Right hindlimb (tissue), 1 donor: Measurements from ENCODE around the gene NBEAL2.

Source experiments
- DNase-seq: peaks from one replicate; pipeline ENCODE4 v3.0.0-alpha.2; 2018

Gene NBEAL2, protein sequence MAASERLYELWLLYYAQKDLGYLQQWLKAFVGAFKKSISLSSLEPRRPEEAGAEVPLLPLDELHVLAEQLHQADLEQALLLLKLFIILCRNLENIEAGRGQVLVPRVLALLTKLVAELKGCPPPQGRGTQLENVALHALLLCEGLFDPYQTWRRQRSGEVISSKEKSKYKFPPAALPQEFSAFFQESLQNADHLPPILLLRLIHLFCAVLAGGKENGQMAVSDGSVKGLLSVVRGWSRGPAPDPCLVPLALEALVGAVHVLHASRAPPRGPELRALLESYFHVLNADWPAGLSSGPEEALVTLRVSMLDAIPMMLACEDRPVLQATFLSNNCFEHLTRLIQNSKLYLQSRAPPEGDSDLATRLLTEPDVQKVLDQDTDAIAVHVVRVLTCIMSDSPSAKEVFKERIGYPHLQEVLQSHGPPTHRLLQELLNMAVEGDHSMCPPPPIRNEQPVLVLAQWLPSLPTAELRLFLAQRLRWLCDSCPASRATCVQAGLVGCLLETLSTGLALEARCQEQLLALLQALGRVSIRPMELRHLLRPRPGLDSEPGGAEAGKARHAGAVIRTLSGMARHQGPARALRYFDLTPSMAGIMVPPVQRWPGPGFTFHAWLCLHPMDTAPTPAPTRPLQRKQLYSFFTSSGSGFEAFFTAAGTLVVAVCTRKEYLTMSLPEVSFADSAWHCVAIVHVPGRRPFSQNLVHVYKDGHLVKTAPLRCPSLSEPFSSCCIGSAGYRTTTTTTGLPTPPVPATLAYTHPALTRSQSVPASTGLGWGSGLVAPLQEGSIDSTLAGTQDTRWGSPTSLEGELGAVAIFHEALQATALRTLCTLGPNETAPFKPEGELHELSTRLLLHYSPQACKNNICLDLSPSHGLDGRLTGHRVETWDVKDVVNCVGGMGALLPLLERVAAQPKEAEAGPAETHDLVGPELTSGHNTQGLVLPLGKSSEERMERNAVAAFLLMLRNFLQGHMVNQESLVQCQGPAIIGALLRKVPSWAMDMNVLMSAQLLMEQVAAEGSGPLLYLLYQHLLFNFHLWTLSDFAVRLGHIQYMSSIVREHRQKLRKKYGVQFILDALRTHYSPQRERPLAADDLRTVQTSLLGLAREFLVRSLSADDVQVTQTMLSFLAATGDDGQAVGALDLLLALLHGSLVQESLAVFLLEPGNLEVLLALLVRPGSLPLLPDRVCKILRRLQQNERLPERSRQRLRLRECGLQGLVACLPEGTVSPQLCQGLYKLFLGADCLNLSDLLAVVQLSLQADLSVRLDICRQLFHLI (N-terminal part only)

DNA sequence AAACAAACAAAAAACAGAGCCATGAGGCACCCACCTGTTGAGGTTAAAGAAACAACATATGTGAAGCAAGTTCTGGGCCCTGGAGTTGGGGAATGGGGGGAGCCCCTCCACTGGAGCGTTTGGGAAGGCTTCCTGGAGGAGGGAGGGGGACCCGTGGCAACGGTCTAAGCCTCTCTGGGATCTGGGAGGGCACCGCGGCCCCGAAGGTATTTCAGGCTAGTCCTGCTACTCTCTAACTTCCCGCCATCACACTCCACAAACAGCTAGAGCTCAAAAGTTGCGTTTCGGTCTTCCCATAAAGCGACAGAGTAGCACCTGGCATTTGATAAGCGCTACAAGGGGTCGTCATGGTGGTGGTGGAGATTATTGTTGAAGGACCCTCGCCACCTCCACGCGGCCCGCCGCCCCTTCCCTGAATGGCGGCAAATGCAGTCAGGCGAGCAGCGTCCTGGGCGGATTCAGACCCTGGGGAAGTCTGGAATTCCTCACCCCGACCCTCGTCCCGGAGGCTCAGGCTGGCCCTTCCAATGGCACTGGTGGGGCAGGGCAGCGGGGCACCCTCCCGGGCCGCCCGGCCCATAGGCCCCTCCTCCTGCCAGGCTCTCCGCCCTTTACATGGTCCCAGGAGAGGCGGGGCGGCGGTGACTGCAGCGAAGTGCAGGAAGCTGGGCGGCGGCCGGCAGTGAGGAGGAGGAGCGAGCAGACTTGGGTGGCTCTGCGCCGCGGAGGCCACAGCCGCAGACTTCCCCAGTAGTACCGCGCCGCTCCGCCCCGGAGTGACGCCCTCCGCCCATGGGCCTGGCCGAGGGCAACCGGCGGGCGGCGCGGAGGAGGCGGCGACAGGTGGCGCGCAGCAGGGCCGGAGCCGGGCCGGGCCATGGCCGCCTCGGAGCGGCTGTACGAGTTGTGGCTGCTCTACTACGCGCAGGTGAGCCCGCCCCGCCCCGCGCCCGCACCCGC is at the start of gene NBEAL2:
TSS of gene NBEAL2 (plus strand) at position 682 of the 960 bp plus-strand sequence. CDS start at position 878, 196 bp downstream.
- peak; percentile 92 for DNase-seq

DNA sequence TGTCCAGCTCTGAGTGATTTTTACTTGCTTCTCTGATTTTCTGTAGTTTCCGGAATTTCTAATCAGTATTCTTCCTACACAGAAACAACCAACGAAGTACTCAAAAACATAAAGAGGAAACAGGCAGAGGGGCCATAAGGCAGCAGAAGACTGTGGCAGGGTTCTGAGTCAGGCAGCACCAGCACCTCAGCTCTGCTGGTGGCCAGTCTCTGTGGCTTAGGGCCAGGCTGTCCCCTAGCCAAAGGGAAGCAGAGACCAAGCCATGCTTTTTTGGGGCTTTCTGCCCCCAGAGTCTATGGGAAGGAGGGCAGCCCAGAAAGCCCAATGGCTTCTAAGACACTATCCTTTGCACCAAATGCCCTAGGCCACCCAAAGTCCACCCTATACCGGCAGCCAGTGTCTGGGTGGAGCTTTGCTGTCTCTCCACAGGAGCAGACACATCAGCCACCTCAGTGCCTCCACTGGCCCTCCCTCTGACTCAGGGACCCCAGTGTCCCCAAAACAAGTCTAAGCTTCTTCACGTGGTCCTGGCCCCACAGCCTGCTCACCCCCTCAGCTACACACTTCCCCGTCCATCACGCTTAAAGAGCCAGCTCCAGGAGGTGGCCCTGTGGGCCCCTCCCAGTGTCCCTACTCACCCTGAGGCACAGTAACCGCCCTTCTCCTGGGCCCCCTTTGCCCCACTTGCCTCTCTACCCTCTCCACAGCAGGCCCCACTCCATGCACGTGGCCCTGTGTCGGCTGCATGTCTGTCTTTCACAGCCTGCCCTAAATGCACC is 49.1 kb upstream of the NBEAL2 start:
- no peak for DNase-seq

DNA sequence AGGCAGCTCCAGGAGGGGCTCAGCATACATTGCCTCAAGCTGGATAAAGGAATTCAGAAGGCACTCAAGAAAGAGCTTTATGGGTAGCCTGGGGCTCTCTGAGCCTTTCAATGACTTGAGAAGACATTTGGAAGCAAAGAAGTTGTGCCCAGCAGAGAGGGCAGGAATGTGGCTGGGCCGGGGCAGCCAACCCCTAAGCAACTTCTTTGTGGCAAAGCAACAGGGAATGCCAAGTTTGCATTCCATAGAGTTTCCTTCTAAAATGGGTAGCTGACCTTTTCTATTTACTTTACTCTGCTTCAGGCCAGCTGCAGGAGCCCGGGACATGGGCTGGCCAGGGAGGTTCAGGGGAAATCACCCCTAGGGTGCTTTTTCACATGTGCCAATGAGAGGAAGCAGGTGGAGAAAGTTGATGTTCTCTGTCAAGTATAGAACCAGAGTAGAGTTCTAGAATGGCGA is 48.5 kb upstream of the NBEAL2 start:
- no peak for DNase-seq

DNA sequence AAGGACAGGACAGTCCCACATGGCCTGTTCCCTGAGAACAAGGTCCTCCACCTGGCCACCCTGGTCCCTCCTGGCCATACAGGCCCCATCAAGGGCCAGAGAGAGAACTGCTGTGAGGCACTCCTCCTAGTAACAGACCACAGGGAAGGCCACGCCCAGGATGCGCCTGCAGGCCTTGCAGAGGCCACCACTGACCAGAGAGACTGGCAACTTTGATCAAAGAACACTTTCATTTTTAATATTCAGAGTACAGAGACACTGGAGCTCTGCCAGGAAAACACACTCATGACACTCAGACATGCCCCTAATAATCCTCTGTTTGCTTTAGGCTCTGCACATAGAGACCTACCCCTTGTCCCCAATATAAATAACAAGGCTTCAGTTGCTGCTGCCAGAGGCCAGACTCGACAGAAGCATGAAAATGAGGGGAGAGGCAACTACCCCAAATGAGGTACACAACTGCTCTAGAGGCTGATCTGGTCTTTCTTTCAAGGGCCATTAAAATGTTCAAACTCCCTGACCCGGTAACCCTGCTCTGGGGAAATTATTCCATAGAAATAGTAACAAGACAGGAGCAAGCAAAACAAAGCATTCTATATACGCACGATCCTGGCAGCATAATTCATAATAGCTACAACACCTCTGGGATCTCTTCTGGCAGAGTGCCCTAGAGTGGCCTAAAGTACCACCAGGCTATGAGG is 47.7 kb upstream of the NBEAL2 start:
- DNase-seq, result no peak

DNA sequence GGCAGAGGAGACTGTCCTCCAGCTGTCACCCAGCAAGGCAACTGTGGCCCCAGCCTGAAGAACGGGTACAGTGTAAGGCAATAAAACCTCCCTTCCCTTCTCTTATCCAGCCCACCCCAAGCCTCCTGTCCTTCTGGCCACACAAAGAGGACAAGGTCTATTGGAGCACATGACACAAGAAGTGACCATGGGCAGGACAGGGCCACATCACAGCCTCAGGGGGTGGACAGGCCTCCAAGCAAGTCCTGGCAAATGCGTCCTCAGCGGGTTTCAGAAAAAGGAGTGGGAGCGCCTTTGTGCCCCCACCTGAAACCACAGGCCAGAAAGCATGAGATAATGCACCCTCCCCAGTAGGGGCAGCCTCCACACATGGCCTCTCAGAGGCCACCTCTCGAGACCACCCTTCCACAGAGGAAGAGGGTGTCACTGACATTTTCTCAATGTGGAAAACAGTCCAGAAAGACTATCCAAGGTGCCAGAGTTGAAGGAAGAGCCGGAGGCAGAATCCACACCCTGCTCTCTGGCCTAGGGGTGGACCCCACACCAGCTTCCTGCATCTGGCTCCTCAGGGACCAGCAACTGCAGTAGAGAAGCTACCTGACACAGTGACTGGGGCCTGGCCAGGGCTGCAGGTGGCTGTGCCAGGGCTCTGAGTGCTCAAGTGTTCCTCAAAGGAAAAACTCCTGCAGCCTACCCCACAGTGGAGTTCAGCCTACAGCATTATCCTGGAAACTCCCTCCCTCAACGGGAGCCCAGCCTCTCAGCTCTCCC is 46.8 kb upstream of the NBEAL2 start:
- no peak for DNase-seq

DNA sequence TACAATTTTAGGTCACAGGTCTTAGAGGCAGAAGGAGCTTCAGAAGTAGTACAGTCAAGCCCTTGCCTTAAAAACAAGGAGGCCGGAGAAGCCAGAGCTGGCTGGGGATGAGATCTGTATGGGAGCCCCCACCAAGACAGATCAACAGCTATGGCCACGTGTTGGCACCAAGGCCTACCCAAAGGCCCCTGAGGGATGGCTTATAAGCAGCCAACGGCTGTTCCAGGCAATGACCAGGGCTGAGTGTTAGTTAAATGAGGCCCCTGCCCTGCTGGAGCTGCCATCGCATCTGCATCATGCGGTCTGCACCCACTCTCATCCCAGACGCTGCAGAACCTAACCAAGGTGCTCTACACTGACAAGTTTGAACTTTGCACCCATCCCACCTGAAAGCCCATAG is 46.2 kb upstream of the NBEAL2 start:
- DNase-seq, result no peak

DNA sequence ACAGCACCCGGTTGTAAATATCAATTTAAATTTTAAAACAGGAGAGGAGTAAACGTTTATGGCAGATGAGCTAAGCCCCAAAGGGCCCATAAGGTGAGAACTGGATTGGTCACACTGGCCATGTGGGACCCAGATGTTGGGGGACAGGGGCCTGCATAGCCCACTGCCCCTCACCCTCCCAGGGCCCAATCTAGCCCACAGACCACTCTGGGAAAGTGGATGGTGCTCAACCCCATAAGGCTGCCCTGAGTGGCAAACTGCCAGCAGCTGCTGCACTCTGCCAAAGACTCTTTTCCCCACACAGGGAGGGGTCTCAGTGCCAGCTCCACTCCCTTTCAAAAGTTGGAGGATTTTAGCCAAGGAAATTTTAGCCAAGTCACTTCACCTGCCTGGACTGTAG is 45.4 kb upstream of the NBEAL2 start:
- no peak for DNase-seq

DNA sequence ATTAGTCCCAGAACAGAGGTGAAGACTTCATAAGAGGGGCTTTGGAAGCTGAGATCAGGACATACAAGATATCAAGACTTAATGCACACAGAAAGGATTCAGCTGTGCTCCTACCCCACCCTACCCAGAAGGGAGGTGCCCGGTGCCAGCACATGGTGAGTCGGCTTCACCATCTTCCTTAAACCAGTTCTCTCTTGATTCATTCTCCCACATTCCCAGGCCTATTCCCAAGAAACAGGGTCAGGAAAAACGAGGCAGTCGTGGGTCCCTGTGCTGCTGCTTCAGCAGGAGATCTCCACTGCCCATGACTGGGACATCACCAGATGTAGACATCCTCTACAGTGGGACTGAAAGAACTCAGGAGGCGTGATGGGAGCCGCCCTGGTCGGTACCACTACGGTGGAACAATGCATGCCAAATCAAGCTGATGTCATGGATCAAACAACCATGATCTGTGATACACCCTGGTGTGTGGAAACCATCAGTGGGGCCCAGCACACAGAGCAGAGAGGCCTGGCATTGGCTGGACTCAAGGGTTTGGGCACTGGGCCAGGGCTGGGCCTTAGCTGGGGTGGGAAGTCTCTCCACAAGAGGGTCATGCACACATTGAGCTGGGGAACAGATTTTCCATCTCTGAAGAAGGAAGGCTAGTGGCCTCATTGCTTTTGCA is 44.8 kb upstream of the NBEAL2 start:
- peak; percentile 52 for DNase-seq

DNA sequence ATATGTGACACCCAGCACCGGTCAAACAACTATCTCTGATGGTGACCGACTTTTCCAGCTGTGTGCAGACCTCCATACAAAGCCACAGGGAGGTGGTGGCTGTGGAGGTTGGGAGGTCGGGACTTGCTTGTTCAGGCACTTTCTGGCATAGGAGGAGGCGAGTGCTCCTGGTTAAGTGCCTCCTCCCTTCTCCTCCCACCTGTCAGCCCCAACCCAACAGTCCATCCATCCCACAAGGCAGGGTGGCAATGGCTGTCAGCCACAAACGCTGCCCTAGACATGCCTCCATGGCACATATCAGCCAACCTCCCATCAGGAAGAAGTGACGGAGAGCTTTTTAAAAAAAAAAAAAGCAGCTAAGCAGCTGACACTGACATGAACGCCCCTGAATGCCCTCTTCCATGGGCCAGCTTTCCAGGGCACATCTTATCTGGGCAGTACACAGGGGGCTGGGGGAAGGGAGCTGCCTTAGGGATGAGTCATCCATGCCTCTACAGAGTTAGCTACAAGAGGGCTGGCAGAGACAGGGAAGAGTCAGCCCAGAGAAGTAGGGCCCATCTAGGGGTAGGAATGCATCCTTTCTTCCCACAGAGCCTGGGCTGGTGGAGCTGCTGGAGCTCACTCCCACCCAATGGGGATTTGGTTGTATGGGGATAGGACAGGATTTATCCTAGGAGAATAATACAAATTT is 44.2 kb upstream of the NBEAL2 start:
- peak; percentile 83 for DNase-seq

DNA sequence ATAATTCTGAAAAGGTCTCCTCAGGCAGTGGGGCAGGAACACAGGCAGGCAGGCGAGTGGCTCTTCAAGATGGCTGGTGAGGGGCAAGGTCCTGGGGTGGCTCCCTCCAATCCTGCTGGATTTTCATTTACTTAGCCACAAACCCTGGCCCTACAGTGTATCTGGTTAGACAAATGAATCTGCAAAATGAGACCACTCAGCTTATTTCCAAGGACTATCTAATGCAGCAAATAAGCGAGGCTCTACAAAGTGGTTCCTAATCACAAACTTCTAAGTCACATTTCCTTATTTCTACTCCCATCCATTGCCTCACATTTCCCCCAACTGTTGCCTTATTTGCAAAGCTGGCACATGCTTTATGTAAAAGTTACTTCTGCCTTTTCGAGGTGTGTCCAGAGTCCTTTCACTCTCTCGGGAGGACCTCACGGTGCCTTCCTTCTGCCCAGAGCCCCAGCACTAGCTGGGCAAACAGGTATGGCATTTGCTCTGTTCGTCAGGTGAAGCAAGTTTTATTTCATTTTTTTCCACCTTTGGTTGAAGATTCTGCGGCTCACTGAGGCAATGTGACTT is 43.4 kb upstream of the NBEAL2 start:
- no peak for DNase-seq

DNA sequence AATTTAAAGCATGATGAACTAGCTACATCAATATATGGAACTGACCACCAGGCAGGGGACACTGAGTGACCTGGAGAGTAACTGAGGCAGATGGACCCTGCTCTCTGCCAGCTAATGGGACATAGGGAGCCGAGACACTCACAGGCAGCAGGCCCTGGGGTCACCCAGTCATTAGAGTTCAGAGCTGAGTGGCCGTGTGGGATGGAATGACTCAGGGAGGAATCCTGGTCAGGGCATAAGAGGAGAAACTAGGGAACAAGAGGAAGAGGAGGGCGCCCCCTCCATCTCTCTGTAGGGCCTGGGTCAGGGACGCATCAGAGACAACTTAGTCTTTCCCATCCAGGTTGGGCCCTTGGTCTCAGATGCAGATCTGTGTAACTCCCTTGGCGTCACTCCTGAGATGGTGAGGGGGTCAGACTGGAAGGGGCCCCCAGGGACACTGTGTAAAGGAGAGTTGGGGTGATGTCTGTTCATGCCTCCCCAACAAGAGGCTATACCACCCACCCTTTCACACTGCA is 42.7 kb upstream of the NBEAL2 start:
- no peak for DNase-seq

DNA sequence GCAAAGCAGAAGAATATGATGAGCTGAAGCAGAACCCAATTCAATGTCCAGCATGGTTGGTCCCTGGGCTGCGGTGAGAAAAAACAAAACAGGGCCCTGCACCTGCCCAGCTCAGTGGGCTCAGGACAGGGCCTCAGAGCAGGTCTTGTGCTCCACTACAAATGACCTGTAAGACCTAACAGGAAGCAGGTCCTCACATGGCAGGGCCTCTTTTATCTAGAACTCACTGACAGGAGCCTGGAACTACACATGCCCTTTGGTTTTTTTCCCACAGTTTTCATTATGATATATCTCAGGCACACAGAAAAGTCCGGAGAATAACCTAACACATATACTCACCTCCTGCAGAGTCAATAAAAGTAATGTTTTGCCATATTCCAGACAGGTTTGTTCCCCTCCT is 41.3 kb upstream of the NBEAL2 start:
- DNase-seq, result no peak

DNA sequence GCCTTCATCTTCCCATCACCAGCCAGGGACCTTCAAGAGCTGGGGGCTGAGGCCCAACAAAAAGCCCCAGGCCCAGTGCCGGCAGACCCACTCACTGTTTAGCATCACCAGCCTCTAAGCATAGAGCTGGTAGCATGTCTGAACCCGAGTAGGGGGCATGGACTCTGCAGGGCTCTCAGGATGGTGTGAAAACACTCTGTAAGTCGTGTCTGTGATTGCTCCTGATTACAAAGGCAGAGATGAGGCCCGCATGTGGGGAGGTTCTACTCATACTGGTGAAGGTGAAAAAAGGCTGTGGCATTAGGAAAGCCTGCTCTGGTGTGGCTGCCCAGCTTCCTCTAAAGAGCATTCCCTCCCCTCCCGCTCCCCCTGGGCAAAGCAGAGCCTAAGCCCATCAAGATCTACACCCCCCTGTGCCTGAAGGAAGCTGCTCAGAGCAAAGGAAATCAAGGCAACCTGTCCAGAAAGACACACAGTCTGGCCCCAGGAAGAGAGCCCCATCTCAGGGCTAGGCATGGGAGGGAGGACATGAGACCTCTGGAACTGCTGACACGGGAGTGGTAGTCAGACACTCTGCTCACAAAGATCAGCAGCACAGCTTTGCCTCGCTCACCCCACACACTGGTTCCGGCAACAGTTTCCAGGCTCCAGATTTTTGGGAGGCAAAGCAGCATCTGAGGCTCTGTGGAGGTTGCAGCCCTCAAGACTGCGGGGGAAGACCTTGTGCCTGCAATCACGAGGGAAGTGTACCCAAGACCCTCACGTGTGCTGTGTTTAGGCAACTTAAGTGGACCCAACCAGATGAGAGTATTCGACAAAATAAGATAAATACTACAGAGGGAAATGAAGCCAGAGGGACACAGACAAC is 39.7 kb upstream of the NBEAL2 start:
- DNase-seq, result no peak

DNA sequence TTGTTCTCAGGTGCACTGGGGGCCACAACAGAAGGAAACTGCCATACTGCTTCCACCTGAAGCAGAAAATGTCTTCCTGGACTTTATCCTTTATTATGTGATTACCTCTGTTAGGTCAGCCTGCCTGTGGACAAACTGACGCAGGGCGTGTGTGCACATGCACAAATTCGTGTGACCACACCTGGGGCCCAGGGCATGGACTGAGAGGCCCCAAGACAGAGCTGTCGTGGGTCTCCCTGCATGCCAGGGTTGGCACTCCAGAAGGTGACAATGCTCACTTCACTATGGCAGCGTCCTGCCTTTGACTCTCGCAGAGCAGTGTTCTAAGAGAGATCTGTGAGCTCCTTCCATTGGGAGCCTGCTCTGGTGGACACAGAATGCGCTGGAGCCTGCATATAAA is 37.4 kb upstream of the NBEAL2 start:
- no peak for DNase-seq

DNA sequence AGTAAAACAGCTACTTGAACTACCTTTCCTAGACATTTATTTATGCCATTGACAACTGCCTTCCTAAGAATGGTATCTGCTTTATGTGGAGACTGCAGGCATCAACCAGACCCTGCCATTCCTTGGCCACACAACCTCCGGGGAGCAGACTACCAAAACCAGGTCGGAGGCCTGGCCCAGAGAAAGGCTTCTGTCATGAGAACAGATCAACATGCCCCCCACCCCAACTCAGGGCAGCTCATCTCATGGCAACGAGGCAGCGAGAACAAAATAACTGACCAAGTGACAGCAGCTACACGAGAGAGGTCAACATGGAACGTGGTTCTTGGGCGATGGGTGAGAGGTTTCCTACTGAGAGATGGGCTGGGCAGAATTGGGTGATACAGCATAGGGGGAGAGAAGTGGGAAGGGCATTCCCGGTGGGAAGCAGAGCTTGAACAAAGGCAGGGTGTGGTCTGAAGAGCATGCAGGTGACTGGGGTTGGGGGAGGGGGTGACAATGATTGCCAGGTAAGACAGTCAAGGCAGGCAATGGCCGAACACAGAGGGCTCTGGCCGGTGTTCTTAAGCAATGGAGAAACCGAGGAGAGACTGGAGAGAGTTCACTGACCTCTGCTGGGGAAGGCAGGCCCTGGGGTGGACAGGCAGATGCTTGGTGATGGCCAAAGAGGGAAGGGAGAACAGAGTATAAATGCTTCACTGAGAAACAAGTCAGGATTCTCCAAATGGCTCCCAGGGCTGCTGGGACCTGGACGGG is 36.8 kb upstream of the NBEAL2 start:
- DNase-seq, result no peak
